GM12891 (cell line): ENCODE measurements around the gene TIAL1.
"Not testable (repeated sequence)": the region's sequence is repeated elsewhere in the genome, so short reads cannot be mapped to it uniquely, and the experiment has no call there.

Source experiments
- DNase-seq: peaks from one replicate; pipeline ENCODE4 v3.0.0; 2011; ENCODE audit warnings: low spot score; ENCODE audit not compliant: insufficient read length
- FAIRE-seq: peaks from 2 replicates; lab custom pipeline; 2011; peaks lifted over from hg19 to GRCh38; lab: Jason Lieb, UNC
- PAX5 ChIP-seq: IDR thresholded peaks from 2 replicates; pipeline ENCODE4 v1.6.1; 2011; ENCODE audit warnings: low read length, moderate library complexity, mild to moderate bottlenecking; ENCODE audit not compliant: insufficient read depth, severe bottlenecking
- POLR2A ChIP-seq: IDR thresholded peaks from 2 replicates; pipeline ENCODE4 v1.6.1; 2011; ENCODE audit warnings: low read depth, low read length, control low read depth
- POLR2AphosphoS5 ChIP-seq: IDR thresholded peaks from 2 replicates; pipeline ENCODE4 v1.6.1; 2011; ENCODE audit warnings: low read depth, low read length, control low read depth
- POU2F2 ChIP-seq: IDR thresholded peaks from 2 replicates; pipeline ENCODE4 v1.6.1; 2011; ENCODE audit warnings: low read depth, mild to moderate bottlenecking, control low read depth, low read length, moderate library complexity
- SPI1 ChIP-seq: IDR thresholded peaks from 2 replicates; pipeline ENCODE4 v1.6.1; 2011; ENCODE audit warnings: low read depth, low read length, control low read depth
- TAF1 ChIP-seq: IDR thresholded peaks from 2 replicates; pipeline ENCODE4 v1.6.1; 2011; ENCODE audit warnings: low read depth, low read length, control low read depth

TIAL1 gene

DNA sequence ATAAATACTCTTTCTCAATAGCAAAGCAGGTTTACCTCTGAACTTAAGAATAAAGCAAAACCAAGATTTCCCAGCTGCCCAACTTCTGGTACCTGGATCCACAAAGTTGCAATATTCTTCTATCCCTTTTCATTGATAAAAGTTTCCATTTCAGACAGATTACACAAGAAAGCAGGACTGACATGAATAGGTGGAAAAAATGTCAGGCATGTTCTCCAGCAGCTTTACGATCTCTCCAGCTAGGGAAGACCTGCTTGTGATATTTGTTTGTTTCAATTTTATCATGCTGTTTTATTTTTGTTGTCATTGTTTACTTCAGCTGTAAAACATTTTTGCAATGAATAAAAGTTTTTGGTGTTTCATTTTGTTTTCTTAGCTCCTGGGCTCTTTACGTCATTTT, 63.3 kb downstream of the TIAL1 start:
- TF ChIP-seq SPI1 = no peak
- TF ChIP-seq POLR2A = no peak
- no peak for TF ChIP-seq POLR2AphosphoS5
- TF ChIP-seq PAX5 = no peak
- TF ChIP-seq POU2F2 = no peak
- TF ChIP-seq TAF1 = no peak
- FAIRE-seq (no peak), DNase-seq (no peak)

DNA sequence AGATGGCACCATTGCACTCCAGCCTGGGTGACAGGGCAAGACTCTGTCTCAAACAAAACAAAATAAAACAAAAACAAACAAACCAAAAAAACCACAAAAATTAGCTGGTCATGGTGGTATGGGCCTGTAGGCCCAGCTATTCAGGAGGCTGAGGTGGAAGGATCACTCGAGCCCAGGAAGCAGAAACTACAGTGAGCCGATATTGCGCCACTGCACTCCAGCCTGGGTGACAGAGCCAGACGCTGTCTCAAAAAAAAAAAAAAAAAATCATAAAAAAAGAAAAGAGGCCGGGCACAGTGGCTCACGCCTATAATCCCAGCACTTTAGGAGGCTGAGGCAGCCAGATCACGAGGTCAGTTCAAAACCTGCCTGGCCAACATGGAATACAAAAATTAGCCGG, 64.0 kb downstream of the TIAL1 start:
- not testable (repeated sequence) for FAIRE-seq, DNase-seq

DNA sequence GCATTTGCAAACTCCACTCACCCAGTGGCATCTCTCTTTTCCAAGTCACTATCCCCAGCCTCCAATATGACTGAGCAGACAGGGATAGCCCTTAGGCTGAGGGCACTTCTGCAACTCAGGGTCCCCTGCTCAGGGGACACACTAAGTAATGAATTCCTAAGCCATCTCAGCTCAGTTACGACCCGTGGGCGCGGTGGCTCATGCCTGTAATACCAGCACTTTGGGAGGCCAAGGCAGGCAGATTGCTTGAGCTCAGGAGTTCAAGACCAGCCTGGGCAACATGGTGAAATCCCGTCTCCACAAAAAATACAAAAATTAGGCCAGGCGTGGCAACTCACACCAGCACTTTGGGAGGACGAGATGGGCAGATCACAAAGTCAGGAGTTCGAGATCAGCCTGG, 64.5 kb downstream of the TIAL1 start:
- not testable (repeated sequence) for FAIRE-seq, DNase-seq

DNA sequence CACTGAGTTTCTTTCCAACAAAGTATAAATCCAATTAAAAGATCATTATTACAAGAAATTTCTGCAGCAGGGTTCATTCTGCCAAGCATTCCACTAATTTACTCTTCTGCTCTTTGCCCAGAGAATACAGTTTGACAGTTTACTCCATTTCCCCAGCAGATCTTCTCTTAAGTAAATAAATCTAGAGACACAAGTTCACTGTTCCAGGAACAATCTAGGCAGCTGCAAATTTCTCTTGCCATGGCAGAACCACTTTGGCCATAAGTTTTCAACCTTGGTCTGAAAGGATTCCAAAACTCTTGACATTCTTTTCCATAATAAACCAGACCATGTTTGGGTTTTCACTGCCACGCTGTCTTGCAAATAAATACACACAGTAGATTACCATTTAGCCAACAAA, 65.7 kb downstream of the TIAL1 start:
- DNase-seq (no peak), FAIRE-seq (no peak)
- no peak for TF ChIP-seq PAX5
- TF ChIP-seq POLR2A = no peak
- no peak for TF ChIP-seq SPI1
- TF ChIP-seq POLR2AphosphoS5 = no peak
- TF ChIP-seq TAF1 = no peak
- no peak for TF ChIP-seq POU2F2

DNA sequence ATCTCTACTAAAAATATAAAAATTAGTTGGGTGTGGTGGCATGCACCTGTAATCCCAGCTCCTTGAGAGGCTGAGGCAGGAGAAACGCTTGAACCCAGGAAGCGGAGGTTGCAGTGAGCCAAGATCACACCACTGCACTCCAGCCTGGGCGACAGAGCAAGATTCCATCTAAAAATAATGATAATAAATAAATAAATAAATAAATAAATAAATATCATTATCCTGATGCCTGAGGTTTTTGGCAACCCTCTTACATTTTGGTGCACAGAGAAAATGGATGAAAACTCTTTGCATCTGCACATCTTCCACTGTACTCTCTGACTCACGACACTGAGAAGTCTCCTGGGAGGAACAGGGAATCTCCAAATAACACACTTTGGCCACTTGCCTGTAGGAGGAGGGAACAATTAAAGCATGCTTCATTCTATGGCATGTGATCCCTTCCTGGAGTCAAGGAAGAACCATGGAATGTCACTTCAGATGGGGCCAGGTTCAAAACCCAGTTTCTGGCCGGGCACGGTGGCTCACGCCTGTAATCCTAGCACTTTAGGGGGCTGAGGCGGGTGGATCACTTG, 68.0 kb downstream of the TIAL1 start:
- not testable (repeated sequence) for DNase-seq, FAIRE-seq

DNA sequence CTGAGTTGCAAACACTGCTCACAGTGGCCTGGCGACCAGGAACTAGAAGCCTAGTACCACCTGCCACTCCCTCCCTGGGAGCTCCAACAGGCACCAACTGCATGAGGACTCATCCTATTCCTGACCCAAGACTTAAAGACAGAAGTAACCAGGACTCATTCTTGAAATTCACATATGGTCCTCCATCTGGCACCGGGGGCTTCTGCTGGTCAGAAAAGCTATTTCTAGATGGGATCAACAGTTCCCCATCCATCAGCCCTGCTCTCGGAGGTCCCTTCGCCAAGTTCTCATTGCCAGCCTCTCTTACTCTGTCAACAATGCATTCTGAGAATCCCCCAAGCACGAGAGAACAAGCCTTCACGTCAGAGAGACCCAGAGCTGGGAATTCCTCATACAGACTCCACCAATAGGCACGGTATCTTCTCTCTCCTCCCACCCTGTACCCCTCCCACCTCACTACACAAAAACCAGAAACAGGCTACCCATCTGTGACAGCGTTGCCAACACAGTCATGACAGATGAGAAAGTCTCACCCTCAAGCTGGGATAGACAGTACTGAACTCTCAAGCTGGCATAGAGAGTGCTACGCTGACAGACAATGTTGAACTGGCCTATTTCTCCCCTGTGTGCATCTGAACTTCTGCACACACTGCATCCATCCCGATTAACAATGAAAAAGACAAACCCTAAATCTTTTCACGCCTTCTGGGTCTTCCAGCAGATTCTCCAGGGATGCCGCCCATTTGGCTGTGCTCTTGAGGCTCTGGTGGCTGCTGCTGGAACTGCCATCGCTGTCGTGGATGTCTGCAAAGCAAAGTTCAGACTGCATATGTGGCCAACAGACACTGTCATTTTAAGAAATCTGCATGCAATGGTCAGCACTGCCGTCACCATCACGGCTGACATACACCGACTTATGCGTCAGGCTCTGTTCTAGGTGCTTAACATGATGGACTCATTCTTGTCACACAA, 69.9 kb downstream of the TIAL1 start:
- no peak for TF ChIP-seq POU2F2
- no peak for TF ChIP-seq POLR2A
- no peak for TF ChIP-seq TAF1
- no peak for TF ChIP-seq POLR2AphosphoS5
- no peak for TF ChIP-seq PAX5
- TF ChIP-seq SPI1 = no peak
- DNase-seq = no peak

DNA sequence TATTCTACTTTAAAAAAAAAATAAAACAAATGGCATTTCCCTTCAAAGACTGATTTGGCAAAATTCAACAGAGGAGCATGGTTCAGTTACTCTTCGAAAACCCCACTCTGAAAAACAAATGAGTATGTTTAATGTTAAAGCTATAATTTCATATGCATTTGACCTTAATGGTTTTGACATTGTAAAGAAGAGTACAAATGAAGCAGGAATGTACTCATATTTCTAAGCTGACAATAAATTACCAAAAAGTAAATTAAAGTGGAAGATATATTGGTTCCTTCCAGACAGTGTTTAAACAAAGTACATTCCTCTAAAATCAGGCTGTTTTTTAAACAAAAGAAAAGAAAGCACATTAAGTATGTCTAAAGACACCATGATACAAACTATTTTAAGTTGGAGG, 70.6 kb downstream of the TIAL1 start:
- DNase-seq (no peak), FAIRE-seq (no peak)
- no peak for TF ChIP-seq TAF1
- no peak for TF ChIP-seq PAX5
- TF ChIP-seq SPI1 = no peak

More for the DNA sequence above, 69.9 kb downstream of the TIAL1 start:
- no peak for FAIRE-seq

DNA sequence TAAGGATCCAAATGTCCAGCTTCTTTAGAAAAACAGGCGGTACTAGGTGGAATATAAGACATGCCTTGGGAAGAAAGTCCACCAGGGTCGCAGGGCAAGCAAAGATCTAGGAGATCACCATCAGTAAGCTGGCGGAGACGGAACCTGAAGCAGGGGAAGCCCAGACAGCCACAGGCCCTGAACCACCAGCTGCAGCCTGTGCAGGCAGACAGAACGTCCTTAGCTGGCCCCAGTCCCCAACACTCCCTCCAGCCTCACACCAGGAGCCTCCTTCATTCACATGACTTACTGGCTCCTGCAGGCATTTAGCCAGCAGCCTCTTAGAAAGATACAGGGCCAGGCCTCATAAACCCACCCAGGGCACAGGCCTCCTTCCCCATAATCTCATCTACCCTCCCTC, 71.6 kb downstream of the TIAL1 start:
- no peak for TF ChIP-seq POLR2AphosphoS5
- TF ChIP-seq SPI1 = no peak
- no peak for TF ChIP-seq POLR2A
- no peak for TF ChIP-seq PAX5
- no peak for TF ChIP-seq POU2F2
- TF ChIP-seq TAF1 = no peak
- DNase-seq (no peak), FAIRE-seq (no peak)

DNA sequence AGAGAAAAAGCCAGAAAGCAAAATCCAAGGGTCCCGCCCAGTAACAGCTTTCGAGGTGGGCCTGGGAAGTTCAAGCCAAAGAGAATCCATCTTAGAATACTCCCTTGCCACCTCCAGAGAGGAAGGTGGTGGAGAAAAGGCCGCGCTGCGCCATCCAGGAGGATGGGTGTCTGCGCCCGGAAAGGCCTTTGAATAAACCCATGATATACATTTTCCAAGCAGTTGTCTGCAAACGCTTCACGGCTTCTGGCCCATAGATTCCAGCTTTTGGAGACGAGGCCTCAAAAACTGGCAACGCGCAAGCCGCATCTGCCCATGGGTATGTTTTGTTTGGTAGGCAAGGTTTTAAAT, 72.1 kb downstream of the TIAL1 start:
- TF ChIP-seq POU2F2 (no peak), POLR2A (no peak), TAF1 (no peak), PAX5 (no peak), SPI1 (no peak), POLR2AphosphoS5 (no peak)
- DNase-seq (no peak), FAIRE-seq (no peak)

DNA sequence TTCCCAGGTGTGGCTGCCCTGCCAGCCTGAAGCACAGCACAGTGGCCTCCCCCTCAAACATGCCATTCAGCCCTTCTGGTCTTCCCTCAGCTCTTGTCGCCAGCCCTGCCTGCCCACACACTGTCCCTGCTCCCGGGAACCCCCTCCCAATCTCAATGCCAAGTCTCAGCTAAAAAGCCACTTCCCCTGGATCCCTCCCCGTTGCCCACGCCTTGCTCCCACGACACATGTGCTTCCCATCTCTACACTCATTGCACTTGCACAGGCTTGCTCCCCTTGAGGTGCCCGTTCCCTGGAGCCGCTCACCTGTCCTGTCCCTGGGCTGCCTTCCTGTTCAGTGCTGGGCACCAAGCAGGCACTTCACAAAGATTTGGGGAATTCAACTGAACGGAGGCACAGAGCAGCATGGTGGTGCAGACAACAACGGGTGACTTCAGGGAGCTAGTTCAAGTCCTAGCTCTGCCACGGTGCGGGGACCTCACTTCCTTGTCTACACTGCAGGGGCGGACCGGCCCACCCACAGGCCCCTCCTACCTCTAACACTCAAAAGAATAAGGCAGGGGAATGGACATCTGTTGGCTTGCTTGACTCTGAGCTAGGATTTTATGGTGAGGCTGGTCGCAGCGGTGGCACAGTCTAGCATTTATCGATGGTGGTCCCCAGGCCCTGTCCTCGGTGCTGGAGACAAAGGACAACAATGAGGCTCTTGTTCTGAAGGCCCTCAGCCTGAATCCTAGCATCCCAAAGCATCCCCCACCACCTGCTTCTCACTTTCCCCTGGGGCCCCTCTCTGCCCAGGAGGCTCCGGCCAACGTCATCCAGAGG, 72.7 kb downstream of the TIAL1 start:
- DNase-seq = no peak
- TF ChIP-seq POU2F2 (no peak), TAF1 (no peak)
- FAIRE-seq = no peak
